B cell (primary cell): Measurements from ENCODE around the gene EYS. TPM values are rescaled to one million over a fixed set of nuclear protein-coding genes. Genes with fewer than 3 reads are reported as not detected.

Experiments used
- ATAC-seq: fragments of 200-7000 bp; cut with Tn5 transposase; one replicate; pipeline ENCODE4 v1.10.0; 2021; ENCODE audit warnings: low read depth, mild to moderate bottlenecking, moderate number of reproducible peaks, moderate library complexity
- CTCF ChIA-PET: fragments of 350-600 bp; sonication (Branson Sonifier 250); formaldehyde crosslinking; loops from one replicate; lab custom pipeline; 2021; ENCODE audit warnings: antibody characterized with exemption, inconsistent platforms; lab: Charles Lee
- POLR2A ChIA-PET: fragments of 350-600 bp; sonication (Branson Sonifier 250); formaldehyde crosslinking; loops from one replicate; lab custom pipeline; 2021; ENCODE audit warnings: antibody characterized with exemption; lab: Charles Lee
- DNase-seq: peaks from one replicate; pipeline ENCODE4 v3.0.0; 2013
- H2AFZ ChIP-seq: 2 replicates; pipeline ENCODE4 v1.6.1; 2012; ENCODE audit warnings: mild to moderate bottlenecking, low read depth, low read length; ENCODE audit not compliant: insufficient read depth, poor library complexity, severe bottlenecking
- H3K27ac ChIP-seq, 2 donors: 1 replicate in 1 of 2; 2 replicates in 1 of 2; pipeline ENCODE4 v1.5.1; 2012 to 2013; ENCODE audit warnings: low read length in 2 of 2, mild to moderate bottlenecking in 2 of 2, moderate library complexity in 1 of 2
- H3K27me3 ChIP-seq, 4 experiments: fragments of 200-600 bp in 1 of 4; sonication (generic) in 1 of 4; replicated peaks in 1 of 4; 1 replicate in 2 of 4; 2 replicates in 2 of 4; pipeline versions ENCODE4 v1.6.1 to v1.7.0; 2013 to 2016; ENCODE audit warnings: low read length in 3 of 4, mild to moderate bottlenecking in 2 of 4, mixed read lengths in 1 of 4, moderate library complexity in 1 of 4; ENCODE audit not compliant: insufficient read depth in 4 of 4, control insufficient read depth in 3 of 4; ENCODE audit errors: control extremely low read depth in 1 of 4
- H3K36me3 ChIP-seq, 2 experiments: replicated peaks in 1 of 2; 1 replicate in 1 of 2; 2 replicates in 1 of 2; pipeline versions ENCODE4 v1.6.1 to v1.7.1; 2013; ENCODE audit warnings: low read length in 1 of 2; ENCODE audit not compliant: insufficient read depth in 2 of 2, control insufficient read depth in 1 of 2; ENCODE audit errors: control extremely low read depth in 1 of 2, extremely low read depth in 1 of 2
- H3K4me1 ChIP-seq, 2 donors: fragments of 200-600 bp in 1 of 2; sonication (generic) in 1 of 2; 1 replicate in 1 of 2; 2 replicates in 1 of 2; pipeline versions ENCODE4 v1.5.1 to v1.6.1; 2013 to 2017; ENCODE audit warnings: low read length in 2 of 2; ENCODE audit not compliant: control insufficient read depth in 2 of 2, insufficient read depth in 2 of 2
- H3K4me2 ChIP-seq: replicated peaks from 2 replicates; pipeline ENCODE3; 2012; ENCODE audit warnings: mild to moderate bottlenecking, low read depth, low read length; ENCODE audit not compliant: poor library complexity, severe bottlenecking
- H3K4me3 ChIP-seq, 5 experiments: fragments of 200-600 bp in 1 of 5; sonication (generic) in 1 of 5; 1 replicate in 3 of 5; 2 replicates in 2 of 5; pipeline versions ENCODE4 v1.5.1 to v1.7.0; 2011 to 2016; ENCODE audit warnings: low read length in 4 of 5, mild to moderate bottlenecking in 4 of 5, low read depth in 2 of 5, control low read depth in 1 of 5, moderate library complexity in 1 of 5; ENCODE audit not compliant: insufficient read depth in 1 of 5; ENCODE audit errors: control extremely low read depth in 1 of 5, extremely low read depth in 1 of 5
- H3K79me2 ChIP-seq: fragments of 200-600 bp; sonication (generic); one replicate; pipeline ENCODE4 v1.6.0; 2016; ENCODE audit warnings: low read length; ENCODE audit not compliant: control insufficient read depth, insufficient read depth
- H3K9ac ChIP-seq: fragments of 200-600 bp; sonication (generic); 2 replicates; pipeline ENCODE4 v1.6.1; 2017; ENCODE audit warnings: mild to moderate bottlenecking, low read length, moderate library complexity
- H3K9me3 ChIP-seq, 3 donors: one replicate each; pipeline versions ENCODE4 v1.6.1 to v1.7.1; 2013; ENCODE audit warnings: low read length in 2 of 3; ENCODE audit not compliant: control insufficient read depth in 2 of 3, insufficient read depth in 1 of 3; ENCODE audit errors: control extremely low read depth in 1 of 3
- H4K20me1 ChIP-seq: 2 replicates; pipeline ENCODE4 v1.6.0; 2012; ENCODE audit warnings: mild to moderate bottlenecking, low read length; ENCODE audit not compliant: insufficient read depth, control insufficient read depth, poor library complexity, severe bottlenecking
- H3K27ac Mint-ChIP-seq: one replicate; pipeline ENCODE4 v1.8.0; 2021; ENCODE audit warnings: mixed read lengths
- H3K27me3 Mint-ChIP-seq: one replicate; pipeline ENCODE4 v1.8.0; 2021; ENCODE audit warnings: mixed read lengths
- H3K4me1 Mint-ChIP-seq: one replicate; pipeline ENCODE4 v1.8.0; 2021; ENCODE audit warnings: mixed read lengths
- H3K4me3 Mint-ChIP-seq: one replicate; pipeline ENCODE4 v1.8.0; 2021; ENCODE audit warnings: mixed read lengths
- H3K9me3 Mint-ChIP-seq: one replicate; pipeline ENCODE4 v1.8.0; 2022; ENCODE audit warnings: mixed read lengths; ENCODE audit not compliant: insufficient read depth
- CTCF ChIP-seq: fragments of 200-600 bp; IDR thresholded peaks from one replicate; pipeline ENCODE4 v1.8.0; 2022; ENCODE audit warnings: antibody characterized with exemption, mild to moderate bottlenecking
- EZH2 ChIP-seq: IDR thresholded peaks from 2 replicates; pipeline ENCODE4 v1.6.1; 2012; ENCODE audit warnings: borderline replicate concordance, low read depth, mild to moderate bottlenecking, moderate library complexity, low read length; ENCODE audit not compliant: insufficient read depth, poor library complexity, severe bottlenecking
- WGBS: methylation state at CpG from one replicate; pipeline ENCODE4 v1.1.5; 2013; ENCODE audit warnings: missing lambda C conversion rate; ENCODE audit not compliant: insufficient coverage; 5-methylcytosine and 5-hydroxymethylcytosine counted together
- intact Hi-C: fragments of 100-400 bp; cut with micrococcal nuclease; formaldehyde crosslinking; loops from one replicate; pipeline ENCODE4 v1.10.0; 2022
- polyA plus RNA-seq: library from polyadenylated mRNA; depleted of rRNA; stranded (reverse); fragments of >200 nt; gene quantifications from 2 replicates; pipeline ENCODE4 v1.2.3, GENCODE V29; 2012
- total RNA-seq, 2 donors: library from RNA; stranded (reverse); fragments of 120-200 nt in 1 of 2; gene quantifications; 1 replicate in 1 of 2; 2 replicates in 1 of 2; pipeline versions ENCODE4 v1.2.3 to v1.2.4, GENCODE V29; 2013 to 2022

The EYS gene
- total and polyA plus RNA-seq, 2 donors (not counting 1 experiment from before 2014, with no cell fraction given), result not detected

- Mint-ChIP-seq H3K4me1 (no peaks in the 10 kb centered on the region), H3K9me3 (peaks cover 4% of the 10 kb centered on the region), H3K27me3 (no peaks in the 10 kb centered on the region), H3K27ac (no peak overlapping the region), H3K4me3 (no peak overlapping the region)
- Histone ChIP-seq H3K4me2 (no peak overlapping the region), H3K4me3 (no peak overlapping the region), H3K79me2 (no peaks in the 10 kb centered on the region), H3K27ac (no peak overlapping the region), H3K36me3 (no peaks in the 10 kb centered on the region), H3K4me1 (no peaks in the 10 kb centered on the region), H4K20me1 (no peaks in the 10 kb centered on the region), H3K9me3 (no peaks in the 10 kb centered on the region), H3K27me3 (no peaks in the 10 kb centered on the region), H3K9ac (no peak overlapping the region), H2AFZ (no peak overlapping the region)
- DNase-seq, result no peak
- CTCF ChIA-PET, result no interaction called here
- ATAC-seq, result no peak
- intact Hi-C loops, result no loop called here
- WGBS, result no CpG with 5 or more reads among the region's 4 CpGs
- TF ChIP-seq CTCF, result no peak
- no peak for TF ChIP-seq EZH2
- POLR2A ChIA-PET, result no interaction called here
Observed at GRCh38 chr6:64983089-64983488, 723.9 kb downstream of the EYS start.

GRCh38 chr6:64973142-64973541 lies 733.9 kb downstream of the EYS start:
- Histone ChIP-seq H3K79me2 (no peaks in the 10 kb centered on the region), H3K36me3 (no peaks in the 10 kb centered on the region), H3K4me2 (no peak overlapping the region), H2AFZ (no peak overlapping the region), H4K20me1 (no peaks in the 10 kb centered on the region), H3K27ac (no peak overlapping the region), H3K27me3 (no peaks in the 10 kb centered on the region), H3K9ac (no peak overlapping the region), H3K4me3 (no peak overlapping the region), H3K4me1 (no peaks in the 10 kb centered on the region), H3K9me3 (no peaks in the 10 kb centered on the region)
- no peaks in the 10 kb centered on the region for H3K27me3 Mint-ChIP-seq
- no peak for TF ChIP-seq EZH2
- TF ChIP-seq CTCF, result no peak
- H3K4me1 Mint-ChIP-seq, result no peaks in the 10 kb centered on the region
- DNase-seq (no peak), ATAC-seq (no peak)
- no peak overlapping the region for H3K27ac Mint-ChIP-seq
- H3K9me3 Mint-ChIP-seq, result peaks cover 5% of the 10 kb centered on the region
- ChIA-PET CTCF (no interaction called here), POLR2A (no interaction called here)
- WGBS, result no CpG with 5 or more reads among the region's 2 CpGs
- intact Hi-C loops, result no loop called here
- no peak overlapping the region for H3K4me3 Mint-ChIP-seq
